ENCODE data around the gene UPF2. TPM values are rescaled to one million over a fixed set of nuclear protein-coding genes. Genes with fewer than 3 reads are reported as not detected.

UPF2 gene
- total RNA-seq, 1 donor from 2014 or later, result 11.3 TPM

DNA sequence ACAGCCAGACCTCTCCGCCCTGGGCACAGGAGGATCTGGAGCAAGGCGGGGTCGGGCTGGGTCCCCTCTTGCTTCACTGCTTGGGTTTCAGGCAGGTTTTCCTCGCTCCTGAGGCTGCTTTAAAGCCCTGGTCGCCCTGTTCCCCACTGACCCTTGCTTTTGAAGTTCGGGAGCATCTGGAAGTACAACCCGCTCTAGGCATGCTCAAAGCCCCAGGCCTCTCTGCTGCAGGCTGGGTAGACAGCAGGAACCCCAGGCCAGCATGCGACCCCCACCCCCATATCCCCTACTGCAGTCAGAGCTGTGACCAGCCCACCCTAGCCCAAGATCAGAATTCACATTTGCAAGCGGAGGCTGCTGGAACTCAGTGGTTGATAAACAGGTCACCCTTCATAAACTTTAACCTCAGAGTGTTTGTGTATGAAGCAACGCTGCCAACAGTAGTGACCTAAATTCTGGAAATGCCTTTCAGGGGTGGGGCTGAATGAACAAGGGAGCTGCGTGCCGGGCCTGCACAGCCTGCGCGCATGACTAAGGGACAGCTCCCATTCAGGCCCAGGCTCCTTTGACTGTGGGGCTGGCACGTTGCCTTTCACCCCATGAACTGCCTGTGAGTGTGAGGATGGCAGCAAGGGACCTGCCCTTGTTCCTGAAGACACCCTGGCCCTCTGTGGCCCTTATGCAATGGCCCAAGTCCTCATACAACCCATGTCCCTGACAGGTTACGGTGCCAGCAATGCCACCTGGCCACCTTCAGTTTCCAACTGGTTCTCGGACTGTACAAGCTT, 166.9 kb downstream of the UPF2 start:
- TF ChIP-seq, protein P1, sequence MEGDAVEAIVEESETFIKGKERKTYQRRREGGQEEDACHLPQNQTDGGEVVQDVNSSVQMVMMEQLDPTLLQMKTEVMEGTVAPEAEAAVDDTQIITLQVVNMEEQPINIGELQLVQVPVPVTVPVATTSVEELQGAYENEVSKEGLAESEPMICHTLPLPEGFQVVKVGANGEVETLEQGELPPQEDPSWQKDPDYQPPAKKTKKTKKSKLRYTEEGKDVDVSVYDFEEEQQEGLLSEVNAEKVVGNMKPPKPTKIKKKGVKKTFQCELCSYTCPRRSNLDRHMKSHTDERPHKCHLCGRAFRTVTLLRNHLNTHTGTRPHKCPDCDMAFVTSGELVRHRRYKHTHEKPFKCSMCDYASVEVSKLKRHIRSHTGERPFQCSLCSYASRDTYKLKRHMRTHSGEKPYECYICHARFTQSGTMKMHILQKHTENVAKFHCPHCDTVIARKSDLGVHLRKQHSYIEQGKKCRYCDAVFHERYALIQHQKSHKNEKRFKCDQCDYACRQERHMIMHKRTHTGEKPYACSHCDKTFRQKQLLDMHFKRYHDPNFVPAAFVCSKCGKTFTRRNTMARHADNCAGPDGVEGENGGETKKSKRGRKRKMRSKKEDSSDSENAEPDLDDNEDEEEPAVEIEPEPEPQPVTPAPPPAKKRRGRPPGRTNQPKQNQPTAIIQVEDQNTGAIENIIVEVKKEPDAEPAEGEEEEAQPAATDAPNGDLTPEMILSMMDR (conservative IDR thresholded peaks at IDR 0.05; ENCODE audit: low read depth, low read length), result no peak

DNA sequence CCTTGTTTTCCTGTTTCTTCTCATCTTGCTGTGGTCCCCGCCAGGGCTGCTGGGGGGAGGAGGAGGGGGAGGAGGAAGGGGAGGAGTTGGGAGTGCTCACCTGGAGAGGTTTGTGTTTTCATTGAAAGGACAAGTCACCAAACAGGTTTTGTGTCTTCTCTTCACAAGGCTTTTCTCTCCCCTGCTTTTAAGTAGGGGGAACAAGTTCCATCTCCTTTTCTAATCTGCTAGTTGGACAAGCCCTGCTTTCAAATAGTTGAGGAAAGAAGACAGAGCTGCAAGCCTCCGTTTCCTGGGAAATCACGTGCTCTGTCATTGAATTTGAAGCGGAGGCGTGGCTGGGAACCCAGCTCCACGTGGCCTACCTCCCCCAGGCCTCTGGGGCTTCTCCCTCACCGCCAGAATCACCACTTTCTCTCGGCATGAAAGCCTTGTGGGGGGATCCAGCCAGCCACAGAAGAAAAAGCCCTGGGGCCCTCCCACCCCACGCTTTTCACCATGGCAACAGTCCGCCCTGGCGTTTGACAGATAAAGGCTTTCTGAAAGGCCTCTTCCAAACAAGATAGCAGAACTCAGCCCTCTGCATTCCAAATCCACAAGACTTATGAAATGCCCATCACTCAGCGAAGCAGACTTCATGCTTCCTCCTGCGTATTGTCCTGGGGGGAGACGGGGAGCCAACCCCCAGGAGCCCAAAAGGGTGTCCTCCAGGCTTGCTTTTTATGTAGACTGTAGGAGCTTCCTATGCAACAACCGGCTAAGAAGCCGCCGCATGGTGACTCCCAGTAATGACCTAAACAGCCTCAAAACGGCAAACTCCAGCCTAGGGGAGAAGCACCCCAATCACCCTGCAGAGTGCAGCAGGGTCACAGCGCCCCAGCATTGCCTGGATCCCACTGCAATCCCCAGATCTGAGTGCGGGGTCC, 167.8 kb downstream of the UPF2 start:
- no peak overlapping the region for H3K4me3 ChIP-seq (ENCODE audit: low read depth, low read length)
- no peak for DNase-seq (ENCODE audit: low read depth)
- TF ChIP-seq, protein P1 (conservative IDR thresholded peaks at IDR 0.05; ENCODE audit: low read depth, low read length), result no peak

More for the DNA sequence above, 166.9 kb downstream of the UPF2 start:
- peak; percentile 88 for DNase-seq (ENCODE audit: low read depth)
- no peak overlapping the region for H3K4me3 ChIP-seq (ENCODE audit: low read depth, low read length)

DNA sequence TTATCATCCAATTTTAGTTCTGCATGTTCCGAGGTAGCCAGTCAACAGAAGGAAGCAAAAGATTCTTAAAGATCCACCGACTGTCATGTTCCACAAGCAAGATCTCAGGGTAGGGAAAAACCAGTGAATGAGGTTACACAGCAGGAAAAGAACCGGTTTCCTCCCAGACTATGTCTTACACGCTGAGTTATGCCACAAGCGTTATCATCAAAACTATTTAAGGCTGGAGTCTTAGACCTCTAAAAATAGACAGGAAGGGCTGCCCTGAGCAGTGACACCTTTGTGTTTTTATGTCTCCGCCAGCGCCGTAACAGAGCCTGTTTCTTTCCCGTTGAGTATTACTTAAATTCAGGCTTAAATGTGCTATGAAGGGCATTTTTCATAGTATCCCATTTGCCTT, 171.1 kb downstream of the UPF2 start:
- no peak overlapping the region for H3K4me3 ChIP-seq (ENCODE audit: low read depth, low read length)
- TF ChIP-seq, protein P1 (conservative IDR thresholded peaks at IDR 0.05; ENCODE audit: low read depth, low read length), result no peak
- no peak for DNase-seq (ENCODE audit: low read depth)

- no peak for DNase-seq (ENCODE audit: low read depth)
- TF ChIP-seq, protein P1 (conservative IDR thresholded peaks at IDR 0.05; ENCODE audit: low read depth, low read length), result no peak
- no peak overlapping the region for H3K4me3 ChIP-seq (ENCODE audit: low read depth, low read length)
These were observed 171.7 kb downstream of the UPF2 start for GRCh38 chr10:11870900-11871400.

DNA sequence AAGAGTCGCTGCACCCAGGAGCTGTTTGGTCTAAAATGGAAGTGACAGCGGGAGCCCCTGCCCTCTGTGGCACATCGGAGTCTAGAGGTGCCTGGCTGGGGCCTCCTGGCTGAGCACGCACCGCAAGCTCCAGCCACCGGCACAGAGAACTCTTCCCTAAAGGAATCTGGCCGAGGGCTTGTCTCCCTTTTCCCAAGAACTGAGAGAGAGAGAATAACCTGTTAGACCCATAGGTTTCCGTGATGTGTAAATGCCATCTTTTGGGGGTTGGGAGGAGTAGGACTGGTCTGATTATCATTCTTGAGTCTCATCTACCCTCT, 172.2 kb downstream of the UPF2 start:
- H3K4me3 ChIP-seq (ENCODE audit: low read depth, low read length), result no peak overlapping the region
- TF ChIP-seq, protein P1 (conservative IDR thresholded peaks at IDR 0.05; ENCODE audit: low read depth, low read length), result no peak
- no peak for DNase-seq (ENCODE audit: low read depth)

Other genes with a start within 250 kb of the UPF2 start
- gene PROSER2, start 219.5 kb downstream of the UPF2 start, total RNA-seq, result 91.6 and 112 TPM in 2 replicates
- gene DHTKD1, start 26.1 kb upstream of the UPF2 start, total RNA-seq, result 25.4 TPM in 2 replicates
- 6.7 and 7.0 TPM in 2 replicates for gene SEC61A2, start 86.9 kb upstream of the UPF2 start, total RNA-seq
- gene NUDT5, start 153.1 kb upstream of the UPF2 start, total RNA-seq, result 64.5 and 106 TPM in 2 replicates
- gene CDC123, start 153.4 kb upstream of the UPF2 start, total RNA-seq, result 96.5 and 174 TPM in 2 replicates

Data from epithelial cell of proximal tubule (primary cell).